Rectal smooth muscle tissue (tissue), 1 donor: Measurements from ENCODE around the gene COX18.

Source experiments
- H3K27ac ChIP-seq: one replicate; pipeline ENCODE4 v1.7.0; 2013; ENCODE audit warnings: low read depth, low read length, inconsistent platforms
- H3K27me3 ChIP-seq: one replicate; pipeline ENCODE4 v1.7.0; 2013; ENCODE audit warnings: low read length; ENCODE audit not compliant: control insufficient read depth, insufficient read depth
- H3K36me3 ChIP-seq: one replicate; pipeline ENCODE4 v1.7.0; 2013; ENCODE audit warnings: low read length; ENCODE audit not compliant: control insufficient read depth, insufficient read depth
- H3K4me1 ChIP-seq: one replicate; pipeline ENCODE4 v1.7.0; 2013; ENCODE audit warnings: low read length; ENCODE audit not compliant: control insufficient read depth, insufficient read depth
- H3K4me3 ChIP-seq: one replicate; pipeline ENCODE4 v1.7.0; 2013; ENCODE audit warnings: low read length
- H3K9ac ChIP-seq: one replicate; pipeline ENCODE4 v1.7.0; 2013; ENCODE audit warnings: low read length

COX18 gene

DNA sequence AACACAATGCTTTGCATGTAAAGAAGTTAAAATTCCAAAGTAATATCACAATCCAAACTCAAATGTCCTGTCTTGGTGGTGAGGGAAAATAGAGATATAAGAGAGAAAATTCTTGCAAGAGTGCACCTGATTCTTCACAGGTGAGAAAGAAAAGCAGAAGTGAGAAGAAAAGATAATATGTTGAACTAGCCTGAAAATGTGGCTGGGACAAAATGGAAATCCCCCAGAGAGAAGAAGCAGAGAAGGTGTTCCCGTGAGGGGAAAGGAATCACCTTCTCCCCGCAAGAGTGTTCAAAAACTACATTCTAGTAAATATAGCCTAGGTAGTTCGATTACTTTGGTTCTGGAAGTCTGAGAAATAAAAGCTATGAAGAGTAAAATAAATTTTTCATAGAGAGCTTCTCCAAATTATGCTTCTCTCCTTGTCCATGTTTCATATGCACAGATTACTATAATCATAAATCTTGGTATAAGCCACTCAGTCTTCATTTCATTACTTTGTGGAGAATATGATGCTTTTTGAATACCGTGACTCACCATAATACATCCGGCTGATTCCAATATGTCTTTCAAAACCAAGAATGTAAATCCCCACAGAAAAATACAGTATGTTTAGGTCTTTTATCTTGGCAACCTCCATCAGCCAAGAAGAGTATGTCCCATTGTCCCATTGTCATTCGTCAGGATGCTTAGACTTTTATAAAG lies 63.1 kb downstream of the COX18 start:
- H3K27ac ChIP-seq, result no peak overlapping the region
- H3K27me3 ChIP-seq, result no peaks in the 10 kb centered on the region
- no peak overlapping the region for H3K9ac ChIP-seq
- H3K36me3 ChIP-seq, result no peaks in the 10 kb centered on the region
- no peak overlapping the region for H3K4me3 ChIP-seq
- no peaks in the 10 kb centered on the region for H3K4me1 ChIP-seq

- Histone ChIP-seq H3K27me3 (no peaks in the 10 kb centered on the region), H3K27ac (no peak overlapping the region), H3K4me3 (no peak overlapping the region), H3K4me1 (no peaks in the 10 kb centered on the region), H3K9ac (no peak overlapping the region), H3K36me3 (no peaks in the 10 kb centered on the region)
These were observed 64.0 kb downstream of the COX18 start for GRCh38 chr4:73005514-73005913.
